ENCODE measurements around the gene STKLD1. TPM values are rescaled to one million over a fixed set of nuclear protein-coding genes. Genes with fewer than 3 reads are reported as not detected.

The STKLD1 gene
- total RNA-seq, 1 experiment from 2014 or later, result 4.1 TPM

DNA sequence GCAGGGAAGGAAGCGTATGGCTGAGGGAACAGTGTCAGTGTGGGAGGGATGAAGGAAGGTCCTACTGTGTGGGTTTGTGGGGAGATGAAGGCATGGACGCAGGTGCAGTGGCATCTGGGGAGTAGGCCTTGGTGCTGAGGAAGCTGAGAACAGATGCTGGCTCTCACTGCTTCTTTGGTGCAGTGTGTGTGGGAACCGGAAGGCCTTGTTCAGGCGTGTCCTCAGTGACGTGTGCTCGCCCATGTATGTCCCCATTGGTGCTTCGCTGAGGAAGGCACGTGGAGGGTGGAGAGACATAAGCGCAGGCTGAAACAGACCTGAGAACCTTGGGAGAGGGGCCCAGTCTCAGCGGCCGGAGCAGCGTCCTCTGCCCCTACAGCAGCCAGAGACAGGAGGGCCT, 64.7 kb downstream of the STKLD1 start:
- no peak overlapping the region for H3K9ac ChIP-seq (ENCODE audit: low read length)
- no peaks in the 10 kb centered on the region for H4K20me1 ChIP-seq (ENCODE audit: low read length)
- no TSS peak for BruUV-seq (replicated peaks)
- H3K4me2 ChIP-seq (ENCODE audit: low read length), result no peak overlapping the region
- H3K27me3 ChIP-seq (ENCODE audit: low read length), result no peaks in the 10 kb centered on the region
- no peaks in the 10 kb centered on the region for H3K9me3 ChIP-seq (ENCODE audit: low read length)
- POLR2A ChIA-PET (ENCODE audit: unreplicated experiment), result interaction anchor here (0.6 kb wide), 1 partner anchor 553 kb away, joined by 3 read pairs; no protein-coding TSS in a partner anchor
- no peaks in the 10 kb centered on the region for H3F3A ChIP-seq (ENCODE audit: low read length, unreplicated experiment)
- no peak for ATAC-seq
- no peaks in the 10 kb centered on the region for H3K36me3 ChIP-seq (ENCODE audit: low read depth, low read length)
- no peak for TF ChIP-seq EZH2phosphoT487 (IDR thresholded peaks at IDR 0.05; ENCODE audit: borderline replicate concordance, low read length)
- TF ChIP-seq, protein P1, sequence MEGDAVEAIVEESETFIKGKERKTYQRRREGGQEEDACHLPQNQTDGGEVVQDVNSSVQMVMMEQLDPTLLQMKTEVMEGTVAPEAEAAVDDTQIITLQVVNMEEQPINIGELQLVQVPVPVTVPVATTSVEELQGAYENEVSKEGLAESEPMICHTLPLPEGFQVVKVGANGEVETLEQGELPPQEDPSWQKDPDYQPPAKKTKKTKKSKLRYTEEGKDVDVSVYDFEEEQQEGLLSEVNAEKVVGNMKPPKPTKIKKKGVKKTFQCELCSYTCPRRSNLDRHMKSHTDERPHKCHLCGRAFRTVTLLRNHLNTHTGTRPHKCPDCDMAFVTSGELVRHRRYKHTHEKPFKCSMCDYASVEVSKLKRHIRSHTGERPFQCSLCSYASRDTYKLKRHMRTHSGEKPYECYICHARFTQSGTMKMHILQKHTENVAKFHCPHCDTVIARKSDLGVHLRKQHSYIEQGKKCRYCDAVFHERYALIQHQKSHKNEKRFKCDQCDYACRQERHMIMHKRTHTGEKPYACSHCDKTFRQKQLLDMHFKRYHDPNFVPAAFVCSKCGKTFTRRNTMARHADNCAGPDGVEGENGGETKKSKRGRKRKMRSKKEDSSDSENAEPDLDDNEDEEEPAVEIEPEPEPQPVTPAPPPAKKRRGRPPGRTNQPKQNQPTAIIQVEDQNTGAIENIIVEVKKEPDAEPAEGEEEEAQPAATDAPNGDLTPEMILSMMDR (conservative IDR thresholded peaks at IDR 0.05; ENCODE audit: low read depth, low read length), result no peak
- TF ChIP-seq EZH2 (IDR thresholded peaks at IDR 0.05; ENCODE audit: low read length, unreplicated experiment), result no peak
- CTCF ChIA-PET, result no interaction called here
- no peak for DNase-seq
- intact Hi-C loops (cut with micrococcal nuclease), result no loop called here
- H3K4me1 ChIP-seq (ENCODE audit: insufficient read depth, low read length), result no peaks in the 10 kb centered on the region
- no peak overlapping the region for H3K27ac ChIP-seq (ENCODE audit: low read length)
- H2AFZ ChIP-seq (ENCODE audit: low read length), result no peak overlapping the region
- H3K79me2 ChIP-seq (ENCODE audit: low read length), result no peaks in the 10 kb centered on the region
- H3K4me3 ChIP-seq (ENCODE audit: low read length), result no peak overlapping the region
- H3K9me2 ChIP-seq (replicated peaks; ENCODE audit: low read length), result no peaks in the 10 kb centered on the region

DNA sequence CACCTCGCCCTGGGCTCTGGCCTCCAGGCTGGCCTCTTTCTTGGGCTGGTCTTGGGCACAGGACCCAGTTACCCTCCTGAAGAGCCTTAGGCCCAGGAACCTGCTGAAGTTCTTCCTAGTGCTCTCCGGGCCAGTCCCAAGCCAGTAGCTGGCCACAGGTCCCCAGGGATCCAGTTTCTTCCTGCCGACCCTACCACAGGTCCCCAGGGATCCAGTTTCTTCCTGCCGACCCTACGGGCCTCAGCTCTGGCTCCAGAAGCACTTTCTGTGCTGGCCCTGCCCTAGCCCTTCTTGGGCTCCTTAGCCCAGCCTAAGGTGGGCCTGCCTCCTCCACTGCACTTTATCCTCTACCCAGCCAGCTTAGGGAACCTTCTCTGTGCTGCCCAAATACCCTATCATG, 65.4 kb downstream of the STKLD1 start:
- intact Hi-C loops (cut with micrococcal nuclease), result no loop called here
- H3K36me3 ChIP-seq (ENCODE audit: low read depth, low read length), result no peaks in the 10 kb centered on the region
- H3K27me3 ChIP-seq (ENCODE audit: low read length), result no peaks in the 10 kb centered on the region
- TF ChIP-seq, protein P1 (conservative IDR thresholded peaks at IDR 0.05; ENCODE audit: low read depth, low read length), result no peak
- TF ChIP-seq EZH2 (IDR thresholded peaks at IDR 0.05; ENCODE audit: low read length, unreplicated experiment), result no peak
- TF ChIP-seq EZH2phosphoT487 (IDR thresholded peaks at IDR 0.05; ENCODE audit: borderline replicate concordance, low read length), result no peak
- no peaks in the 10 kb centered on the region for H3K4me1 ChIP-seq (ENCODE audit: insufficient read depth, low read length)
- no peak overlapping the region for H2AFZ ChIP-seq (ENCODE audit: low read length)
- H3K9me3 ChIP-seq (ENCODE audit: low read length), result no peaks in the 10 kb centered on the region
- H3F3A ChIP-seq (ENCODE audit: low read length, unreplicated experiment), result no peaks in the 10 kb centered on the region
- POLR2A ChIA-PET (ENCODE audit: unreplicated experiment), result no interaction called here
- DNase-seq, result no peak
- H3K4me3 ChIP-seq (ENCODE audit: low read length), result no peak overlapping the region
- H3K27ac ChIP-seq (ENCODE audit: low read length), result no peak overlapping the region
- no TSS peak for BruUV-seq (replicated peaks)
- H3K9ac ChIP-seq (ENCODE audit: low read length), result no peak overlapping the region
- H4K20me1 ChIP-seq (ENCODE audit: low read length), result no peaks in the 10 kb centered on the region
- CTCF ChIA-PET, result no interaction called here
- no peak overlapping the region for H3K4me2 ChIP-seq (ENCODE audit: low read length)
- H3K9me2 ChIP-seq (replicated peaks; ENCODE audit: low read length), result no peaks in the 10 kb centered on the region
- H3K79me2 ChIP-seq (ENCODE audit: low read length), result no peaks in the 10 kb centered on the region
- no peak for ATAC-seq

DNA sequence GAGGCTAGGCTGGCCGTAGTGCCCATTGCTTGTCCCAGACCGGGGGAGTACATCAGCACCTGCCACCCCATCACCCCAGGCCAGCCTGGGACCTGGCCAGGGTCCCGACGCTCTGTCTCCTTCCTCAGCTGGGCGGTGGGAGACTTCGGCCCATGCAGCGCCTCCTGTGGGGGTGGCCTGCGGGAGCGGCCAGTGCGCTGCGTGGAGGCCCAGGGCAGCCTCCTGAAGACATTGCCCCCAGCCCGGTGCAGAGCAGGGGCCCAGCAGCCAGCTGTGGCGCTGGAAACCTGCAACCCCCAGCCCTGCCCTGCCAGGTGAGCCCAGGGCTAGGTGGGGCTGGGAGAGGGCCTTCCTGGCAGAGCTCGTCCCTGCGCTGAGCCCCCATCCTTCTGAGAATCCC, 67.1 kb downstream of the STKLD1 start:
- POLR2A ChIA-PET (ENCODE audit: unreplicated experiment), result no interaction called here
- Histone ChIP-seq H3K9me3 (ENCODE audit: low read length) (no peaks in the 10 kb centered on the region), H3K36me3 (ENCODE audit: low read depth, low read length) (no peaks in the 10 kb centered on the region), H3F3A (ENCODE audit: low read length, unreplicated experiment) (no peaks in the 10 kb centered on the region), H3K4me2 (ENCODE audit: low read length) (no peak overlapping the region), H3K4me3 (ENCODE audit: low read length) (no peak overlapping the region), H3K27ac (ENCODE audit: low read length) (no peak overlapping the region), H3K27me3 (ENCODE audit: low read length) (no peaks in the 10 kb centered on the region), H3K4me1 (ENCODE audit: insufficient read depth, low read length) (no peaks in the 10 kb centered on the region), H3K9ac (ENCODE audit: low read length) (no peak overlapping the region), H4K20me1 (ENCODE audit: low read length) (no peaks in the 10 kb centered on the region), H3K79me2 (ENCODE audit: low read length) (no peaks in the 10 kb centered on the region), H3K9me2 (replicated peaks; ENCODE audit: low read length) (no peaks in the 10 kb centered on the region), H2AFZ (ENCODE audit: low read length) (no peak overlapping the region)
- intact Hi-C loops (cut with micrococcal nuclease), result no loop called here
- ATAC-seq (no peak), DNase-seq (no peak)
- TF ChIP-seq, protein P1 (conservative IDR thresholded peaks at IDR 0.05; ENCODE audit: low read depth, low read length), result no peak
- TF ChIP-seq EZH2 (IDR thresholded peaks at IDR 0.05; ENCODE audit: low read length, unreplicated experiment) (no peak), EZH2phosphoT487 (IDR thresholded peaks at IDR 0.05; ENCODE audit: borderline replicate concordance, low read length) (no peak)
- no TSS peak for BruUV-seq (replicated peaks)
- CTCF ChIA-PET, result no interaction called here
